ENCODE measurements around the gene TP53BP1.
A peak's percentile ranks its signal among the peaks of the same experiment; 100 is the strongest.

TP53BP1 gene

GRCh38 chr15:43517354-43518196, 24.6 kb upstream of the TP53BP1 start, which contains the start of gene MAP1A:
MAP1A (plus strand) TSS chr15:43517608; CDS start chr15:43521474, 3,866 bp downstream.
- TF ChIP-seq ZNF274 (IDR thresholded peaks at IDR 0.05; ENCODE audit: low read depth, low read length): no peak
- TF ChIP-seq YY1 (IDR thresholded peaks at IDR 0.05; ENCODE audit: insufficient read depth, insufficient read length): no peak
- no peak for TF ChIP-seq SUZ12 (IDR thresholded peaks at IDR 0.05; ENCODE audit: extremely low read depth, insufficient read depth, insufficient read length)
- Histone ChIP-seq H3K4me3 (ENCODE audit: insufficient read length, low read depth) (peak within 1 kb of the TSS; percentile 58), H3K4me1 (ENCODE audit: insufficient read depth, insufficient read length) (no peaks in the 10 kb centered on the region), H3K27me3 (ENCODE audit: insufficient read depth, insufficient read length) (peaks cover 26% of the 10 kb centered on the region), H3K9ac (ENCODE audit: insufficient read length, low read depth) (peak within 1 kb of the TSS; percentile 70), H3K9me3 (ENCODE audit: insufficient read depth, low read length) (no peaks in the 10 kb centered on the region), H3K36me3 (ENCODE audit: insufficient read depth, insufficient read length, low read length) (peaks cover 25% of the 10 kb centered on the region)
- DNase-seq (ENCODE audit: low read depth, low spot score): no peak

- H3K9me3 ChIP-seq (ENCODE audit: insufficient read depth, low read length): no peaks in the 10 kb centered on the region
- TF ChIP-seq SUZ12 (IDR thresholded peaks at IDR 0.05; ENCODE audit: extremely low read depth, insufficient read depth, insufficient read length): no peak
- no peak for TF ChIP-seq YY1 (IDR thresholded peaks at IDR 0.05; ENCODE audit: insufficient read depth, insufficient read length)
- no peak for TF ChIP-seq ZNF274 (IDR thresholded peaks at IDR 0.05; ENCODE audit: low read depth, low read length)
- peak overlapping the region; percentile 27 for H3K4me3 ChIP-seq (ENCODE audit: insufficient read length, low read depth)
- H3K27me3 ChIP-seq (ENCODE audit: insufficient read depth, insufficient read length): peaks cover 33% of the 10 kb centered on the region
- DNase-seq (ENCODE audit: low read depth, low spot score): no peak
- H3K9ac ChIP-seq (ENCODE audit: insufficient read length, low read depth): peak overlapping the region; percentile 59
- H3K36me3 ChIP-seq (ENCODE audit: insufficient read depth, insufficient read length, low read length): peaks cover 18% of the 10 kb centered on the region
- no peaks in the 10 kb centered on the region for H3K4me1 ChIP-seq (ENCODE audit: insufficient read depth, insufficient read length)
Measured at GRCh38 chr15:43516801-43517353, 23.9 kb upstream of the TP53BP1 start.

- Histone ChIP-seq H3K4me3 (ENCODE audit: insufficient read length, low read depth) (no peak overlapping the region), H3K9ac (ENCODE audit: insufficient read length, low read depth) (peak overlapping the region; percentile 8), H3K9me3 (ENCODE audit: insufficient read depth, low read length) (no peaks in the 10 kb centered on the region), H3K36me3 (ENCODE audit: insufficient read depth, insufficient read length, low read length) (peaks cover 11% of the 10 kb centered on the region), H3K4me1 (ENCODE audit: insufficient read depth, insufficient read length) (peaks cover 6% of the 10 kb centered on the region), H3K27me3 (ENCODE audit: insufficient read depth, insufficient read length) (peaks cover 40% of the 10 kb centered on the region)
- DNase-seq (ENCODE audit: low read depth, low spot score): no peak
- TF ChIP-seq ZNF274 (IDR thresholded peaks at IDR 0.05; ENCODE audit: low read depth, low read length) (no peak), YY1 (IDR thresholded peaks at IDR 0.05; ENCODE audit: insufficient read depth, insufficient read length) (no peak), SUZ12 (IDR thresholded peaks at IDR 0.05; ENCODE audit: extremely low read depth, insufficient read depth, insufficient read length) (no peak)
Measured at GRCh38 chr15:43516185-43516584, 23.2 kb upstream of the TP53BP1 start.

GRCh38 chr15:43515741-43516140, 22.8 kb upstream of the TP53BP1 start:
- peaks cover 7% of the 10 kb centered on the region for H3K36me3 ChIP-seq (ENCODE audit: insufficient read depth, insufficient read length, low read length)
- no peak for TF ChIP-seq YY1 (IDR thresholded peaks at IDR 0.05; ENCODE audit: insufficient read depth, insufficient read length)
- TF ChIP-seq ZNF274 (IDR thresholded peaks at IDR 0.05; ENCODE audit: low read depth, low read length): no peak
- TF ChIP-seq SUZ12 (IDR thresholded peaks at IDR 0.05; ENCODE audit: extremely low read depth, insufficient read depth, insufficient read length): no peak
- H3K4me3 ChIP-seq (ENCODE audit: insufficient read length, low read depth): no peak overlapping the region
- no peaks in the 10 kb centered on the region for H3K9me3 ChIP-seq (ENCODE audit: insufficient read depth, low read length)
- H3K27me3 ChIP-seq (ENCODE audit: insufficient read depth, insufficient read length): peaks cover 43% of the 10 kb centered on the region
- no peak for DNase-seq (ENCODE audit: low read depth, low spot score)
- H3K4me1 ChIP-seq (ENCODE audit: insufficient read depth, insufficient read length): peaks cover 8% of the 10 kb centered on the region
- H3K9ac ChIP-seq (ENCODE audit: insufficient read length, low read depth): peak overlapping the region; percentile 8

- H3K9ac ChIP-seq (ENCODE audit: insufficient read length, low read depth): peak overlapping the region; percentile 12
Measured at GRCh38 chr15:43514241-43515057, 21.5 kb upstream of the TP53BP1 start.

GRCh38 chr15:43513550-43513949, 20.6 kb upstream of the TP53BP1 start:
- DNase-seq (ENCODE audit: low read depth, low spot score): no peak
- H3K4me1 ChIP-seq (ENCODE audit: insufficient read depth, insufficient read length): peaks cover 12% of the 10 kb centered on the region
- H3K36me3 ChIP-seq (ENCODE audit: insufficient read depth, insufficient read length, low read length): no peaks in the 10 kb centered on the region
- no peaks in the 10 kb centered on the region for H3K9me3 ChIP-seq (ENCODE audit: insufficient read depth, low read length)
- TF ChIP-seq YY1 (IDR thresholded peaks at IDR 0.05; ENCODE audit: insufficient read depth, insufficient read length) (no peak), ZNF274 (IDR thresholded peaks at IDR 0.05; ENCODE audit: low read depth, low read length) (no peak), SUZ12 (IDR thresholded peaks at IDR 0.05; ENCODE audit: extremely low read depth, insufficient read depth, insufficient read length) (no peak)
- no peak overlapping the region for H3K9ac ChIP-seq (ENCODE audit: insufficient read length, low read depth)
- no peak overlapping the region for H3K4me3 ChIP-seq (ENCODE audit: insufficient read length, low read depth)
- peaks cover 27% of the 10 kb centered on the region for H3K27me3 ChIP-seq (ENCODE audit: insufficient read depth, insufficient read length)

More at GRCh38 chr15:43514241-43515057, 21.5 kb upstream of the TP53BP1 start:
- Histone ChIP-seq H3K4me3 (ENCODE audit: insufficient read length, low read depth) (no peak overlapping the region), H3K9me3 (ENCODE audit: insufficient read depth, low read length) (no peaks in the 10 kb centered on the region), H3K4me1 (ENCODE audit: insufficient read depth, insufficient read length) (peaks cover 8% of the 10 kb centered on the region), H3K27me3 (ENCODE audit: insufficient read depth, insufficient read length) (peaks cover 36% of the 10 kb centered on the region), H3K36me3 (ENCODE audit: insufficient read depth, insufficient read length, low read length) (no peaks in the 10 kb centered on the region)
- no peak for DNase-seq (ENCODE audit: low read depth, low spot score)
- no peak for TF ChIP-seq YY1 (IDR thresholded peaks at IDR 0.05; ENCODE audit: insufficient read depth, insufficient read length)
- no peak for TF ChIP-seq SUZ12 (IDR thresholded peaks at IDR 0.05; ENCODE audit: extremely low read depth, insufficient read depth, insufficient read length)
- TF ChIP-seq ZNF274 (IDR thresholded peaks at IDR 0.05; ENCODE audit: low read depth, low read length): no peak
